ENCODE data around the gene FBLN7.
"Not testable (repeated sequence)": the region's sequence is repeated elsewhere in the genome, so short reads cannot be mapped to it uniquely, and the experiment has no call there.

FBLN7 gene

DNA sequence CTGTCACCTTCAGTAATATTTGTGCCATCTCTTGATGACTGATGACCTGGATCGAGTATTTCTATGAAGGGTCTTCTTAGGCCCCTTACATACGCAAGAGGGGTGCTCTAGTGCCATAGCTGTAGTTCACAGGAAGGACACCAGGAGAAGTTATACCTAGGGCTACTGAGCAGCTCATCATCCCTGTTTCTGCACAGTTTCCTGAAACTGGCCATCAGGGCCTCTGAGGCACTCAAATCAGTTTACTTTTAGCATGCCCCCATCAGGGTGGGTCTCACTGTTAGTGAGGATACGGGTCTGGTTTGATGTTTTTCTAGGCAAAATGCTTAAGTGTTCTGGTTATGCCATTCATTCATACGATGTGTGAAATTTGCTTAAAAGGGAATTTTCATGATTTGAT is 20.0 kb upstream of the FBLN7 start:
- H3K79me2 ChIP-seq (ENCODE audit: control insufficient read depth, insufficient read depth, low read length, unreplicated experiment) = no peaks in the 10 kb centered on the region
- no peaks in the 10 kb centered on the region for H3K27me3 ChIP-seq (ENCODE audit: insufficient read depth, low read length)
- no peak overlapping the region for H3K27ac ChIP-seq (ENCODE audit: low read depth, low read length)
- H3K4me1 ChIP-seq (ENCODE audit: control insufficient read depth, insufficient read depth, low read length, unreplicated experiment) = no peaks in the 10 kb centered on the region
- no peak overlapping the region for H2AFZ ChIP-seq (ENCODE audit: low read length, unreplicated experiment)
- no peak overlapping the region for H3K4me3 ChIP-seq (ENCODE audit: low read depth, low read length)
- peaks cover 13% of the 10 kb centered on the region for H3K36me3 ChIP-seq (ENCODE audit: insufficient read depth, low read length)

DNA sequence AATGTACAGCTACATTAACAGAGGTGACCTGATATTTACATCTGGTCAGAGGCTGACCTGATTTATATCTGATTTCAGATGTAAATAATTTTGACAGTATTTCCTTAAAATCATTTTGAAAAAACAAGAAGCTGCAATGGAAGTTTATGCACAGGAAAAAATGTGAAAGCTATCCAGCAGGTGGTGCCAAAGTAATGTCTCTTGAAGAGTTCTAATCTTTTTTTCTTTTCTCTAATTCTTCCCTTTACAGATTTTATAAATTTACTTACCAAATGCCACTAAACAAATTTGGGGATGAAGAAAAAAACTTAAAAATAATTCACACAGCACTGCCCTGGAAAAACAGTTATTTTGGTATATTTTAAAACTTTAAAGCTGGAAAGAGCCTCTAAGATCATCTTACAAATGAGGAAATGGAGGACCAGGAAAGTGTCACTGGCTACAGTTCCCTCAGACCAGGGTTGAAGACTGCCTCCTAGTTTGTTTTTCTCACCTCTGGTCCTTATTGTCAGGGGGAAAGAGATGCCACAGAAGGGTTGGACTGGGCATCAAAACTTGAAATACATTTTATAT is 16.4 kb upstream of the FBLN7 start:
- Histone ChIP-seq H3K27me3 (ENCODE audit: insufficient read depth, low read length) (no peaks in the 10 kb centered on the region), H3K4me3 (ENCODE audit: low read depth, low read length) (no peak overlapping the region), H3K4me1 (ENCODE audit: control insufficient read depth, insufficient read depth, low read length, unreplicated experiment) (no peaks in the 10 kb centered on the region), H3K79me2 (ENCODE audit: control insufficient read depth, insufficient read depth, low read length, unreplicated experiment) (no peaks in the 10 kb centered on the region), H3K27ac (ENCODE audit: low read depth, low read length) (no peak overlapping the region), H3K36me3 (ENCODE audit: insufficient read depth, low read length) (peaks cover 16% of the 10 kb centered on the region), H2AFZ (ENCODE audit: low read length, unreplicated experiment) (no peak overlapping the region)

DNA sequence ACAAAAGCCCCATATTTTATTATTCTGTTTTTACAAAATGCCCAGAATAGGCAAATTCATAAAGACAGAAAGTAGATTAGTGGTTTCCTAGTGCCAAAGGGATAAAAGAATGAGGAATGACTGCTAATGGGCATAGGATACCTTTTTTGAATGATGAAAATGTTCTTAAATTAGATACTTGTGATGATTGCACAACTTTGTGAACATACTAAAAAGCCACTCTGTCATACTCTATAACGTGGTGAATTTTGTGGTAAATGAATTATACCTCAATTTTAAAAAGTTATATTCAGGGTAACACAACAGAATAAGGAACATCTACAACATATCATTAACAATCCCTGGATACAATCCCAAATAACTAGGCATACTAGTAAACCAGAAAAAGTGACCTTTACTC is 9.1 kb upstream of the FBLN7 start:
- Histone ChIP-seq H3K27me3 (ENCODE audit: insufficient read depth, low read length) (no peaks in the 10 kb centered on the region), H3K4me3 (ENCODE audit: low read depth, low read length) (no peak overlapping the region), H3K4me1 (ENCODE audit: control insufficient read depth, insufficient read depth, low read length, unreplicated experiment) (no peaks in the 10 kb centered on the region), H3K27ac (ENCODE audit: low read depth, low read length) (no peak overlapping the region), H3K36me3 (ENCODE audit: insufficient read depth, low read length) (no peaks in the 10 kb centered on the region), H2AFZ (ENCODE audit: low read length, unreplicated experiment) (no peak overlapping the region), H3K79me2 (ENCODE audit: control insufficient read depth, insufficient read depth, low read length, unreplicated experiment) (no peaks in the 10 kb centered on the region)

DNA sequence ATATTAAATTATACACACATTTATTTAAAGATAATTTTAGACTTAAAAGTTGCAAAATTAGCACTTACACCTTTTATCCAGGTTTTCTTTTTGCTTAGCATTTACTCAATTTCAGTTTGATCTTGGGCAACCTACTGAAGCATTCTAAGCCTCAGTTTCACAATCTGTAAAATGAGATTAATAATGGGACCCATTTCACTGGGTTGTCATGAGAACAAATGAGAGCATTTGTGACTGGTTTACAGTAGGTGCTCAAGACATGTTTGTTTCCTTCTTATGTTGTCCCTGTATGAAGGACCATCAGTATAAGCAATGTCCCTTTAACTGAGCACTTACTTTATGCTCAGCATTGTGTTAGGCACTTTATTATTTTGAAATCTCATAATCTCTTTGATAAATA is 4.8 kb upstream of the FBLN7 start:
- Histone ChIP-seq H3K4me3 (ENCODE audit: low read depth, low read length) (no peak overlapping the region), H3K4me1 (ENCODE audit: control insufficient read depth, insufficient read depth, low read length, unreplicated experiment) (peaks cover 7% of the 10 kb centered on the region), H3K27ac (ENCODE audit: low read depth, low read length) (no peak overlapping the region), H2AFZ (ENCODE audit: low read length, unreplicated experiment) (no peak overlapping the region), H3K36me3 (ENCODE audit: insufficient read depth, low read length) (no peaks in the 10 kb centered on the region), H3K79me2 (ENCODE audit: control insufficient read depth, insufficient read depth, low read length, unreplicated experiment) (peaks cover 3% of the 10 kb centered on the region), H3K27me3 (ENCODE audit: insufficient read depth, low read length) (no peaks in the 10 kb centered on the region)

DNA sequence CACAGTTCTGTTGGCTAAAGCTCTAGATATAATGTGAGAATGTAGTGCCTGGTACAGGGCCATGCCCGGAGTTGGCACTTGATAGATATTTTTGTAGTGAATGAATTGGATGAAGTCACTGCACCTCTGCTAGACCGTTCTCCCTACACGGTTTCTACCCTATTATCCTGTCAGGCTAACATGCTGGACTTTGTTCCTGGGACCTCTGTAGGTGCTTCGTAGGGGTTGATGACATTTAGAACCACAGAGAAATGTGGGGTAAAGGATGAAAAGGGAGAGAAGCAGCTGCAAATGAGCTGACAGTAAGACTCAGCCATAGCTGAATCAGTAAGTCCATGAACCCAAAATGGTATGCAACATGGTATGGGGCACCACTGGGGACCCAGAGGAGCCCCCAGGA is 4.1 kb upstream of the FBLN7 start:
- Histone ChIP-seq H3K4me3 (ENCODE audit: low read depth, low read length) (no peak overlapping the region), H3K27ac (ENCODE audit: low read depth, low read length) (no peak overlapping the region), H3K36me3 (ENCODE audit: insufficient read depth, low read length) (no peaks in the 10 kb centered on the region), H2AFZ (ENCODE audit: low read length, unreplicated experiment) (no peak overlapping the region), H3K4me1 (ENCODE audit: control insufficient read depth, insufficient read depth, low read length, unreplicated experiment) (peaks cover 7% of the 10 kb centered on the region), H3K79me2 (ENCODE audit: control insufficient read depth, insufficient read depth, low read length, unreplicated experiment) (peaks cover 3% of the 10 kb centered on the region), H3K27me3 (ENCODE audit: insufficient read depth, low read length) (no peaks in the 10 kb centered on the region)

DNA sequence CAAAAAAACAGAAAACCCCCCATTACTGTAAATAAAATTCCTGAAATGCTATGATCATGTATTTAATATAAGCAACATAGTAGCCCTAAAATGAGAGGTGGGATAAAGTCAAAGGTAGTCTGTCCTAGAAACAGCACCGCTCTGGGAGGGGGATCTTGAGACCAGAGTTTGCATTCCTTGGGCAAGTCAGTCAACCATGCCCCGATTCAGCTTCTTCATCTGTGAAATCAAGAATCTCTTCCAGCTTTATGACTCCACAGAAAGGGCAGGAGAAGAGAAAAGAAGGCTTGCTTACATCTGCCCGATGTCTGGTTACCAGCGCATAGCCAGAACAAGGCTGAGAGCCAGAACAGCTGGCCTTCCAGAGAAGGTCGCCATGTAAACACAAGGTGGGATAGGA is 2.1 kb upstream of the FBLN7 start:
- no peak overlapping the region for H2AFZ ChIP-seq (ENCODE audit: low read length, unreplicated experiment)
- H3K27ac ChIP-seq (ENCODE audit: low read depth, low read length) = no peak overlapping the region
- no peaks in the 10 kb centered on the region for H3K27me3 ChIP-seq (ENCODE audit: insufficient read depth, low read length)
- H3K79me2 ChIP-seq (ENCODE audit: control insufficient read depth, insufficient read depth, low read length, unreplicated experiment) = peaks cover 6% of the 10 kb centered on the region
- no peaks in the 10 kb centered on the region; the same call in 1 of the 2 replicates for H3K36me3 ChIP-seq (ENCODE audit: insufficient read depth, low read length)
- H3K4me1 ChIP-seq (ENCODE audit: control insufficient read depth, insufficient read depth, low read length, unreplicated experiment) = peaks cover 7% of the 10 kb centered on the region
- no peak overlapping the region for H3K4me3 ChIP-seq (ENCODE audit: low read depth, low read length)

DNA sequence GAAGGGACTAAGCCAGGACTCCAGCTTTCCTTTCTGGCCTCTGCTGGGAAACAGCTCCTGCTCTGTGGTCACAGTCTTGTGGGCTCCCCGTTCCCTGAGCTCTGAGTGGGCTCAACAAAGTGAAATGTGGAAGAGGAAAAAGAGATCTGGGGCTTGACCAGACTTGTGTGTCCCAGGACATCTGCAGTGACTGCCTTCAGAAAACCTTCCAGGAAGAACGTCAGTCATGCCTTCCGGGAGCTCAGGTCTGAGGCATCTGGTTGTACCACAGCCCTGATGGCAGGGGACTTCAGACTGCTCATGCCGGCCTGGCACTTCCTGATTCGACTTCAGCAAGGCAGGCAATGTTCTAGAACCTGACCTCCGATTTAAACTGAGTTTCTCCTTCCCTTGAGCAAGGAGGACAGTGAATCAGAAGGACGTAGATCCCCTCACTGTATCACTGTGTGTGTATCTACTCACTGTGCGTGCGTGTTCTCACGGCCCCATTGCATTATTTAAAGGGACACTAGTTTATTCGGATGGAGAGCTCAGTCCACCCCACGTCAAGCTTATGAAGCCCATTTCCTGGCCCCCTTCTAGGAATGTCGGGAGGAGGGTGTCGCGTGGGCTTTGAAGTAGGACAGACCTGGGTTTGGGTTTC is 548 bp upstream of the FBLN7 start:
- Histone ChIP-seq H3K27ac (ENCODE audit: low read depth, low read length) (peak overlapping the region; percentile 44; the same call in 1 of the 2 replicates), H3K79me2 (ENCODE audit: control insufficient read depth, insufficient read depth, low read length, unreplicated experiment) (peaks cover 9% of the 10 kb centered on the region), H3K27me3 (ENCODE audit: insufficient read depth, low read length) (no peaks in the 10 kb centered on the region), H3K36me3 (ENCODE audit: insufficient read depth, low read length) (no peaks in the 10 kb centered on the region; the same call in 1 of the 2 replicates), H3K4me3 (ENCODE audit: low read depth, low read length) (peak overlapping the region; percentile 92), H2AFZ (ENCODE audit: low read length, unreplicated experiment) (peak overlapping the region; percentile 71), H3K4me1 (ENCODE audit: control insufficient read depth, insufficient read depth, low read length, unreplicated experiment) (peaks cover 7% of the 10 kb centered on the region)

DNA sequence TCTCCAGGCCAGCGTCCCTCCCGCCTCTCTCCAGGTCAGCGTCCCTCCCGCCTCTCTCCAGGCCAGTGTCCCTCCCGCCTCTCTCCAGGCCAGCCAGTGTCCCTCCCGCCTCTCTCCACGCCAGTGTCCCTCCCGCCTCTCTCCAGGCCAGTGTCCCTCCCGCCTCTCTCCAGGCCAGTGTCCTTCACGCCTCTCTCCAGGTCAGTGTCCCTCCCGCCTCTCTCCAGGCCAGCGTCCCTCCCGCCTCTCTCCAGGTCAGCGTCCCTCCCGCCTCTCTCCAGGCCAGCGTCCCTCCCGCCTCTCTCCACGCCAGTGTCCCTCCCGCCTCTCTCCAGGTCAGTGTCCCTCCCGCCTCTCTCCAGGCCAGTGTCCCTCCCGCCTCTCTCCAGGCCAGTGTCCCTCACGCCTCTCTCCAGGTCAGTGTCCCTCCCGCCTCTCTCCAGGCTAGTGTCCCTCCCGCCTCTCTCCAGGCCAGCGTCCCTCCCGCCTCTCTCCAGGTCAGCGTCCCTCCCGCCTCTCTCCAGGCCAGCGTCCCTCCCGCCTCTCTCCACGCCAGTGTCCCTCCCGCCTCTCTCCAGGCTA is 939 bp downstream of the FBLN7 start:
- H3K27ac ChIP-seq (ENCODE audit: low read depth, low read length); H3K27me3 ChIP-seq (ENCODE audit: insufficient read depth, low read length); H3K79me2 ChIP-seq (ENCODE audit: control insufficient read depth, insufficient read depth, low read length, unreplicated experiment); H2AFZ ChIP-seq (ENCODE audit: low read length, unreplicated experiment); H3K4me1 ChIP-seq (ENCODE audit: control insufficient read depth, insufficient read depth, low read length, unreplicated experiment); H3K36me3 ChIP-seq (ENCODE audit: insufficient read depth, low read length): not testable (repeated sequence)
- H3K4me3 ChIP-seq (ENCODE audit: low read depth, low read length) = peak overlapping the region; percentile 92

DNA sequence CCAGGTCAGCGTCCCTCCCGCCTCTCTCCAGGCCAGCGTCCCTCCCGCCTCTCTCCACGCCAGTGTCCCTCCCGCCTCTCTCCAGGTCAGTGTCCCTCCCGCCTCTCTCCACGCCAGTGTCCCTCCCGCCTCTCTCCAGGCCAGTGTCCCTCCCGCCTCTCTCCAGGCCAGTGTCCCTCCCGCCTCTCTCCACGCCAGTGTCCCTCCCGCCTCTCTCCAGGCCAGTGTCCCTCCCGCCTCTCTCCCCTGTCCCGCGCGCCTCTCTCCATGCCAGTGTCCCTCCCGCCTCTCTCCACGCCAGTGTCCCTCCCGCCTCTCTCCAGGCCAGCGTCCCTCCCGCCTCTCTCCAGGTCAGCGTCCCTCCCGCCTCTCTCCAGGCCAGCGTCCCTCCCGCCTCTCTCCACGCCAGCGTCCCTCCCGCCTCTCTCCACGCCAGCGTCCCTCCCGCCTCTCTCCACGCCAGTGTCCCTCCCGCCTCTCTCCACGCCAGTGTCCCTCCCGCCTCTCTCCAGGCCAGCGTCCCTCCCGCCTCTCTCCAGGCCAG is 1.5 kb downstream of the FBLN7 start:
- H3K79me2 ChIP-seq (ENCODE audit: control insufficient read depth, insufficient read depth, low read length, unreplicated experiment); H3K4me1 ChIP-seq (ENCODE audit: control insufficient read depth, insufficient read depth, low read length, unreplicated experiment); H3K27ac ChIP-seq (ENCODE audit: low read depth, low read length); H2AFZ ChIP-seq (ENCODE audit: low read length, unreplicated experiment); H3K36me3 ChIP-seq (ENCODE audit: insufficient read depth, low read length); H3K27me3 ChIP-seq (ENCODE audit: insufficient read depth, low read length): not testable (repeated sequence)
- H3K4me3 ChIP-seq (ENCODE audit: low read depth, low read length) = peak overlapping the region; percentile 58

DNA sequence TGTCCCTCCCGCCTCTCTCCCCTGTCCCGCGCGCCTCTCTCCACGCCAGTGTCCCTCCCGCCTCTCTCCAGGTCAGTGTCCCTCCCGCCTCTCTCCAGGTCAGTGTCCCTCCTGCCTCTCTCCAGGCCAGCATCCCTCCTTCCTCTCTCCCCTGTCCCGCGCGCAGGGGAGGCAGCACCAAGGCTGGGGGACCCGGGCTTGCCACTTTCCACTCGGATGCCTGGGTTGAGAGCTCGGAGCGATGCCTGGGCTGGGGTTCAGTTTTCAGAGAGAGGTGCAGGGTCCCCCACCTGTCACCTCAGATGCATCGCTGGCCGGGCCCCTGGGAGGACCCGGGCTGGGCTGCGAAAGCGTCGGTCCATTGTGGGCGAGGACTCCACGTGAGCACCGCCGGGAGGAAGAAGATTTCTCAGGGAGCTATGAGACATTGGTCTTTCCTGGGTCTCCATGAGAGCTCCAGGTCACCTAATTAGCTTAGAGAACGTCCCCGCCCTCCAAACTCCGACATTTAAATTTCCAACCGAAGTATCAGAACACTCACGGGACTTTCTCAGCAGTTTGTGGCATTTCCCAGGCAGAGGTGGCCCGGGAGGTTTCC is 2.1 kb downstream of the FBLN7 start:
- peak overlapping the region; percentile 58 for H3K4me3 ChIP-seq (ENCODE audit: low read depth, low read length)
- H3K36me3 ChIP-seq (ENCODE audit: insufficient read depth, low read length) = no peaks in the 10 kb centered on the region; the same call in 1 of the 2 replicates
- peaks cover 9% of the 10 kb centered on the region for H3K79me2 ChIP-seq (ENCODE audit: control insufficient read depth, insufficient read depth, low read length, unreplicated experiment)
- no peak overlapping the region for H3K27ac ChIP-seq (ENCODE audit: low read depth, low read length)
- no peaks in the 10 kb centered on the region for H3K27me3 ChIP-seq (ENCODE audit: insufficient read depth, low read length)
- H2AFZ ChIP-seq (ENCODE audit: low read length, unreplicated experiment) = no peak overlapping the region
- peaks cover 7% of the 10 kb centered on the region for H3K4me1 ChIP-seq (ENCODE audit: control insufficient read depth, insufficient read depth, low read length, unreplicated experiment)

Data from ACC112 (cell line).